Measurements from ENCODE around the gene BCL2L13. TPM values are rescaled to one million over a fixed set of nuclear protein-coding genes. Genes with fewer than 3 reads are reported as not detected.

Gene BCL2L13
- total and polyA plus RNA-seq, 3 donors from 2014 or later, result 60.1 to 80.2 (median 74.1) TPM

GRCh38 chr22:17717708-17718107 lies 79.2 kb downstream of the BCL2L13 start:
- 87 to 93% methylated on average over 4 of the region's 4 CpGs for WGBS, 2 donors
- Histone ChIP-seq H3K36me3 (ENCODE audit: low read depth, missing control alignments) (no peaks in the 10 kb centered on the region), H3K4me1 (no peaks in the 10 kb centered on the region), H3K9me3 (no peaks in the 10 kb centered on the region), H3K27me3 (no peaks in the 10 kb centered on the region), H3K4me3 (no peak overlapping the region), H3K27ac (no peak overlapping the region)
- no peak for TF ChIP-seq CTCF (IDR thresholded peaks at IDR 0.05)
- no peak for TF ChIP-seq POLR2A (IDR thresholded peaks at IDR 0.05)
- no peak for DNase-seq
- intact Hi-C loops (cut with DNase I; ENCODE audit: low total_unique reads), result no loop called here

- Histone ChIP-seq H3K4me3 (no peak overlapping the region), H3K27me3 (no peaks in the 10 kb centered on the region), H3K4me1 (peaks cover 4% of the 10 kb centered on the region), H3K36me3 (ENCODE audit: low read depth, missing control alignments) (no peaks in the 10 kb centered on the region), H3K27ac (no peak overlapping the region), H3K9me3 (no peaks in the 10 kb centered on the region)
- WGBS, 2 donors, result 87 to 95% methylated on average over 4 to 5 of the region's 5 CpGs
- no peak for DNase-seq
- TF ChIP-seq CTCF (IDR thresholded peaks at IDR 0.05) (no peak), POLR2A (IDR thresholded peaks at IDR 0.05) (no peak)
- intact Hi-C loops (cut with DNase I; ENCODE audit: low total_unique reads), result no loop called here
Measured at GRCh38 chr22:17719911-17720310, 81.4 kb downstream of the BCL2L13 start.

GRCh38 chr22:17724241-17724640 lies 85.7 kb downstream of the BCL2L13 start:
- H3K27ac ChIP-seq, result no peak overlapping the region
- 72 to 77% methylated on average over 5 of the region's 5 CpGs for WGBS, 2 donors
- no peaks in the 10 kb centered on the region for H3K36me3 ChIP-seq (ENCODE audit: low read depth, missing control alignments)
- TF ChIP-seq CTCF (IDR thresholded peaks at IDR 0.05), result no peak
- TF ChIP-seq POLR2A (IDR thresholded peaks at IDR 0.05), result no peak
- no peak for DNase-seq
- intact Hi-C loops (cut with DNase I; ENCODE audit: low total_unique reads), result no loop called here
- H3K4me1 ChIP-seq, result peaks cover 4% of the 10 kb centered on the region
- no peaks in the 10 kb centered on the region for H3K9me3 ChIP-seq
- no peaks in the 10 kb centered on the region for H3K27me3 ChIP-seq
- H3K4me3 ChIP-seq, result no peak overlapping the region

- Histone ChIP-seq H3K4me3 (no peak overlapping the region), H3K36me3 (ENCODE audit: low read depth, missing control alignments) (no peaks in the 10 kb centered on the region), H3K27me3 (no peaks in the 10 kb centered on the region), H3K27ac (peak overlapping the region in 1 of 2 donors; percentile 72), H3K9me3 (no peaks in the 10 kb centered on the region), H3K4me1 (peaks cover 4% of the 10 kb centered on the region)
- WGBS, 2 donors, result 58 to 67% methylated on average over 8 of the region's 8 CpGs
- intact Hi-C loops (cut with DNase I; ENCODE audit: low total_unique reads), result no loop called here
- no peak for TF ChIP-seq CTCF (IDR thresholded peaks at IDR 0.05)
- TF ChIP-seq POLR2A (IDR thresholded peaks at IDR 0.05), result no peak
- DNase-seq, result peak; percentile 62
Measured at GRCh38 chr22:17724678-17725499, 86.3 kb downstream of the BCL2L13 start.

- peak overlapping the region in 1 of 2 donors; percentile 72 for H3K27ac ChIP-seq
- peaks cover 4% of the 10 kb centered on the region for H3K4me1 ChIP-seq
- no peaks in the 10 kb centered on the region for H3K9me3 ChIP-seq
- H3K27me3 ChIP-seq, result no peaks in the 10 kb centered on the region
- H3K4me3 ChIP-seq, result no peak overlapping the region
- DNase-seq, result no peak
- TF ChIP-seq POLR2A (IDR thresholded peaks at IDR 0.05), result no peak
- no peak for TF ChIP-seq CTCF (IDR thresholded peaks at IDR 0.05)
- intact Hi-C loops (cut with DNase I; ENCODE audit: low total_unique reads), result no loop called here
- H3K36me3 ChIP-seq (ENCODE audit: low read depth, missing control alignments), result no peaks in the 10 kb centered on the region
Measured at GRCh38 chr22:17725500-17725796, 86.9 kb downstream of the BCL2L13 start.
